ENCODE results near the gene KCNN4. TPM values are rescaled to one million over a fixed set of nuclear protein-coding genes. Genes with fewer than 3 reads are reported as not detected.

The KCNN4 gene
- total and polyA plus RNA-seq, 10 of the 15 experiments (the other 5 are each of a cell fraction or from before 2014, with no cell fraction given) = 1.4 to 112 (median 77.9) TPM

DNA sequence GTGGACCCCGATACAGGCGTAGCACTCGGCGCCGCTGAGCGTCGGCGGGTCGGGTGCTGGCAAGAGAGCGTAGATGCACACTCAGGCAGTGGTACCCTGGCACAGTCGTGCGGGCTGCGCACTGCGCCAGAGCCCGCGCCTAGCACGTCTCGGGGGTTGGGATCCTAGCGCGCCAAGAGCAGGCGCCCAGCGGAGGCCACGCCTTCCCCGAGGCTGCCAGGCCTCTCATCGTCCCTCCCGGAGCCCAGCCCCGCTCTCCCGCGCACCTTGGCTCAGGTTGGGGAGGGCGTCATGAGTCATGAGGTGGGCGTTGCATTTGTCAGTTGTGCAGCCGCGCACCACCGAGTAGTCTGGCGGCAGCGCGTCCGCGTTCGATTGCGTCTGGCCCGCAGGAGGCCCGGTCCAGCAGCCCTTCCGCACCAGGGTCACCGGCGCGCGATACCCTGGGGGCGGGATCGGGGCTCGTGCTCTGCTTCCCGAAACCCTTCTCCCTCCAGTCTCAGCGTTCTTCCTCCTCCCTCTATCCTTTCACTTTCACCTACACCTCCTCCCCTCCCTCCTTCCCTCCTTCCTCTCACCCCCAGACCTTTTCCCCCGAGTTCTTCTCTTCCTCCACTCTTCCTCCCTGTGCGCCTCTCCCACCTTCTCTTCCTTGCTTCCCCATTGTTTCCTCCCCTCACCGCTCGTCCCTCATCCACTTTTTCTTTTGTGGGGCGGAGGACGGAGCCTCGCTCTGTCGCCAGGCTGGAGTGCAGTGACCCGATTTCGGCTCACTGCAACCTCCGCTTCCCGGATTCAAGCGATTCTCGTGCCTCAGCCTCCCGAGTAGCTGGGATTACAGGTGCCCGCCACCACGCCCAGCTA is 18.0 kb upstream of the KCNN4 start:
- TF ChIP-seq, protein P1, sequence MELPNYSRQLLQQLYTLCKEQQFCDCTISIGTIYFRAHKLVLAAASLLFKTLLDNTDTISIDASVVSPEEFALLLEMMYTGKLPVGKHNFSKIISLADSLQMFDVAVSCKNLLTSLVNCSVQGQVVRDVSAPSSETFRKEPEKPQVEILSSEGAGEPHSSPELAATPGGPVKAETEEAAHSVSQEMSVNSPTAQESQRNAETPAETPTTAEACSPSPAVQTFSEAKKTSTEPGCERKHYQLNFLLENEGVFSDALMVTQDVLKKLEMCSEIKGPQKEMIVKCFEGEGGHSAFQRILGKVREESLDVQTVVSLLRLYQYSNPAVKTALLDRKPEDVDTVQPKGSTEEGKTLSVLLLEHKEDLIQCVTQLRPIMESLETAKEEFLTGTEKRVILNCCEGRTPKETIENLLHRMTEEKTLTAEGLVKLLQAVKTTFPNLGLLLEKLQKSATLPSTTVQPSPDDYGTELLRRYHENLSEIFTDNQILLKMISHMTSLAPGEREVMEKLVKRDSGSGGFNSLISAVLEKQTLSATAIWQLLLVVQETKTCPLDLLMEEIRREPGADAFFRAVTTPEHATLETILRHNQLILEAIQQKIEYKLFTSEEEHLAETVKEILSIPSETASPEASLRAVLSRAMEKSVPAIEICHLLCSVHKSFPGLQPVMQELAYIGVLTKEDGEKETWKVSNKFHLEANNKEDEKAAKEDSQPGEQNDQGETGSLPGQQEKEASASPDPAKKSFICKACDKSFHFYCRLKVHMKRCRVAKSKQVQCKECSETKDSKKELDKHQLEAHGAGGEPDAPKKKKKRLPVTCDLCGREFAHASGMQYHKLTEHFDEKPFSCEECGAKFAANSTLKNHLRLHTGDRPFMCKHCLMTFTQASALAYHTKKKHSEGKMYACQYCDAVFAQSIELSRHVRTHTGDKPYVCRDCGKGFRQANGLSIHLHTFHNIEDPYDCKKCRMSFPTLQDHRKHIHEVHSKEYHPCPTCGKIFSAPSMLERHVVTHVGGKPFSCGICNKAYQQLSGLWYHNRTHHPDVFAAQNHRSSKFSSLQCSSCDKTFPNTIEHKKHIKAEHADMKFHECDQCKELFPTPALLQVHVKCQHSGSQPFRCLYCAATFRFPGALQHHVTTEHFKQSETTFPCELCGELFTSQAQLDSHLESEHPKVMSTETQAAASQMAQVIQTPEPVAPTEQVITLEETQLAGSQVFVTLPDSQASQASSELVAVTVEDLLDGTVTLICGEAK (IDR thresholded peaks at IDR 0.05; ENCODE audit: borderline replicate concordance) = no peak
- TF ChIP-seq HDAC6 (IDR thresholded peaks at IDR 0.05; ENCODE audit: unreplicated experiment) = no peak
- TF ChIP-seq, protein P2, sequence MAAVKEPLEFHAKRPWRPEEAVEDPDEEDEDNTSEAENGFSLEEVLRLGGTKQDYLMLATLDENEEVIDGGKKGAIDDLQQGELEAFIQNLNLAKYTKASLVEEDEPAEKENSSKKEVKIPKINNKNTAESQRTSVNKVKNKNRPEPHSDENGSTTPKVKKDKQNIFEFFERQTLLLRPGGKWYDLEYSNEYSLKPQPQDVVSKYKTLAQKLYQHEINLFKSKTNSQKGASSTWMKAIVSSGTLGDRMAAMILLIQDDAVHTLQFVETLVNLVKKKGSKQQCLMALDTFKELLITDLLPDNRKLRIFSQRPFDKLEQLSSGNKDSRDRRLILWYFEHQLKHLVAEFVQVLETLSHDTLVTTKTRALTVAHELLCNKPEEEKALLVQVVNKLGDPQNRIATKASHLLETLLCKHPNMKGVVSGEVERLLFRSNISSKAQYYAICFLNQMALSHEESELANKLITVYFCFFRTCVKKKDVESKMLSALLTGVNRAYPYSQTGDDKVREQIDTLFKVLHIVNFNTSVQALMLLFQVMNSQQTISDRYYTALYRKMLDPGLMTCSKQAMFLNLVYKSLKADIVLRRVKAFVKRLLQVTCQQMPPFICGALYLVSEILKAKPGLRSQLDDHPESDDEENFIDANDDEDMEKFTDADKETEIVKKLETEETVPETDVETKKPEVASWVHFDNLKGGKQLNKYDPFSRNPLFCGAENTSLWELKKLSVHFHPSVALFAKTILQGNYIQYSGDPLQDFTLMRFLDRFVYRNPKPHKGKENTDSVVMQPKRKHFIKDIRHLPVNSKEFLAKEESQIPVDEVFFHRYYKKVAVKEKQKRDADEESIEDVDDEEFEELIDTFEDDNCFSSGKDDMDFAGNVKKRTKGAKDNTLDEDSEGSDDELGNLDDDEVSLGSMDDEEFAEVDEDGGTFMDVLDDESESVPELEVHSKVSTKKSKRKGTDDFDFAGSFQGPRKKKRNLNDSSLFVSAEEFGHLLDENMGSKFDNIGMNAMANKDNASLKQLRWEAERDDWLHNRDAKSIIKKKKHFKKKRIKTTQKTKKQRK (IDR thresholded peaks at IDR 0.05; ENCODE audit: low read depth, low read length) = no peak
- TF ChIP-seq MLLT1 (IDR thresholded peaks at IDR 0.05) = 0 out of 2 replicates have a peak, but pooled peaks have one; percentile 42
- no peak for TF ChIP-seq NR2F1 (conservative IDR thresholded peaks at IDR 0.05)
- TF ChIP-seq NFYA (IDR thresholded peaks at IDR 0.05; ENCODE audit: borderline replicate concordance, low read depth, low read length) = no peak
- TF ChIP-seq MAX (IDR thresholded peaks at IDR 0.05; ENCODE audit: low read depth, low read length) = no peak
- no peak for TF ChIP-seq ZNF24 (IDR thresholded peaks at IDR 0.05)
- 0 out of 2 replicates have a peak, but pooled peaks have one; percentile 19 for TF ChIP-seq IKZF1 (conservative IDR thresholded peaks at IDR 0.05)
- Histone ChIP-seq H3K79me2 (ENCODE audit: control insufficient read depth, insufficient read depth, low read length) (no peaks in the 10 kb centered on the region), H3K9ac (ENCODE audit: control insufficient read depth, insufficient read depth, low read length) (0 out of 2 replicates have a peak overlapping the region, but pooled peaks have one; percentile 8), H4K20me1 (ENCODE audit: control insufficient read depth, insufficient read depth) (0 out of 2 replicates have a peak, but pooled peaks cover 2% of the 10 kb centered on the region), H3K4me1 (ENCODE audit: control insufficient read depth, insufficient read depth, low read length) (peaks cover 4% of the 10 kb centered on the region), H3K27me3 (replicated peaks in 1 of 2; ENCODE audit: control insufficient read depth in 2 of 2, insufficient read depth in 2 of 2, low read length in 1 of 2) (no peaks in the 10 kb centered on the region), H3K36me3 (ENCODE audit: control insufficient read depth in 2 of 2, insufficient read depth in 2 of 2, low read length in 1 of 2) (no peaks in the 10 kb centered on the region), H3K4me3 (peak overlapping the region; percentile 60; the same call in 1 of the 2 replicates), H3K9me3 (replicated peaks; ENCODE audit: control insufficient read depth, insufficient read depth, low read length) (no peaks in the 10 kb centered on the region; the same call in 2 of the 3 replicates), H3K4me2 (ENCODE audit: control insufficient read depth, insufficient read depth) (peak overlapping the region; percentile 95), H3K27ac (ENCODE audit: control insufficient read depth, insufficient read depth) (no peak overlapping the region), H2AFZ (ENCODE audit: control insufficient read depth, low read depth, low read length) (peak overlapping the region; percentile 69)
- RAD21 ChIA-PET (ENCODE audit: unreplicated experiment) = no interaction called here
- POLR2A ChIA-PET = no interaction called here
- FAIRE-seq = no peak
- in situ Hi-C loops (cut with MboI) = no loop called here
- CTCF ChIA-PET = no interaction called here
- ATAC-seq = peak; percentile 67
- no peak for DNase-seq (ENCODE audit: low read depth, low spot score)
- WGBS (ENCODE audit: insufficient coverage, insufficient replicate concordance, low lambda C conversion rate, missing lambda C conversion rate) = 28% methylated on average over 63 of the region's 70 CpGs
- SMC1A ChIA-PET (ENCODE audit: uncharacterized antibody, unreplicated experiment) = no interaction called here
- intact Hi-C loops (cut with micrococcal nuclease; ENCODE audit: unreplicated experiment) = no loop called here
- no TSS peak for BruUV-seq (replicated peaks)
